T-helper 17 cell (primary cell): ENCODE data around the gene LYPD8. TPM values are rescaled to one million over a fixed set of nuclear protein-coding genes. Genes with fewer than 3 reads are reported as not detected.
A peak's percentile ranks its signal among the peaks of the same experiment; 100 is the strongest.
"Not testable (repeated sequence)": the region's sequence is repeated elsewhere in the genome, so short reads cannot be mapped to it uniquely, and the experiment has no call there.

ENCODE experiments used
- ATAC-seq: fragments of 150-1000 bp; cut with Tn5 transposase; 2 replicates; pipeline ENCODE4 v1.10.0; 2021; ENCODE audit warnings: mild to moderate bottlenecking, moderate library complexity
- DNase-seq, 3 donors: peaks; one replicate each; pipeline versions ENCODE4 v3.0.0 to v3.0.0-alpha.2; 2020 to 2021
- H3K9me3 ChIP-seq: one replicate; pipeline ENCODE4 v1.7.0; 2013; ENCODE audit warnings: low read length, mild to moderate bottlenecking; ENCODE audit not compliant: control insufficient read depth, poor library complexity, severe bottlenecking
- H3K27ac Mint-ChIP-seq: one replicate; pipeline ENCODE4 v1.8.0; 2022; ENCODE audit warnings: mild to moderate bottlenecking, moderate library complexity, mixed read lengths
- H3K27me3 Mint-ChIP-seq: one replicate; pipeline ENCODE4 v1.8.0; 2022; ENCODE audit warnings: mixed read lengths
- H3K36me3 Mint-ChIP-seq: one replicate; pipeline ENCODE4 v1.8.0; 2022; ENCODE audit warnings: low read depth, mixed read lengths
- H3K4me1 Mint-ChIP-seq: one replicate; pipeline ENCODE4 v1.8.0; 2022; ENCODE audit warnings: mild to moderate bottlenecking, mixed read lengths
- H3K4me3 Mint-ChIP-seq: one replicate; pipeline ENCODE4 v1.8.0; 2022; ENCODE audit warnings: mild to moderate bottlenecking, moderate library complexity, mixed read lengths
- total RNA-seq, 4 donors: library from RNA in 2 of 4; stranded (reverse) in 2 of 4; gene quantifications; one replicate each; pipeline ENCODE4 v1.2.3 and lab custom pipeline; 2022 to 2026

The LYPD8 gene, protein sequence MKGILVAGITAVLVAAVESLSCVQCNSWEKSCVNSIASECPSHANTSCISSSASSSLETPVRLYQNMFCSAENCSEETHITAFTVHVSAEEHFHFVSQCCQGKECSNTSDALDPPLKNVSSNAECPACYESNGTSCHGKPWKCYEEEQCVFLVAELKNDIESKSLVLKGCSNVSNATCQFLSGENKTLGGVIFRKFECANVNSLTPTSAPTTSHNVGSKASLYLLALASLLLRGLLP
- not detected for total RNA-seq
- total RNA-seq (lab: John Stamatoyannopoulos, UW), result 0 reads per million in 2 donors

DNA sequence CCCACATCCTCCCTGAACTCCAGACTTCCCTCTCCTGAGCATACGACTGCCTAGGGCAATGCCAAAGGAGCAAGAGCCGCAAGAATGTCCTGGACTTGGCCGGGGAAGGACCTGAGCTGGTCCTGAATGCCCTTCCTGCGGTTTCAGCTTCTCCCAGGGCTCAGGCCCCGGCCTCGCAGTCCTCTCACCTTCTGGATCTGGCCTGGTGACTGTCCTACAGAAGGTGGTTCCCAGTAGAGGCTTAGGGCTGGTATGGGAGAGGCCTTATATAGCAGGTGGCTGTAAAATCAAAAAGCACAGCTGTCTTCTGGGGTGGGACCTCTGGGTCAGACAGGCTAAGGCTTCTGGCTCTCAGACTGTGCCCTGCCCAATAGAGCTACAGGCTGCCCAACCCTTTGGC lies at the start of gene LYPD8:
Gene LYPD8 (minus strand): TSS at position 243 of the 400 bp plus-strand sequence. CDS start 4,678 bp downstream, outside the sequence.
- Mint-ChIP-seq H3K4me3 (no peak within 1 kb of the TSS), H3K27me3 (peaks cover 15% of the 10 kb centered on the region), H3K27ac (no peak within 1 kb of the TSS), H3K36me3 (peaks cover 2% of the 10 kb centered on the region), H3K4me1 (peaks cover 7% of the 10 kb centered on the region)
- no peaks in the 10 kb centered on the region for H3K9me3 ChIP-seq
- DNase-seq (no peak), ATAC-seq (no peak)

DNA sequence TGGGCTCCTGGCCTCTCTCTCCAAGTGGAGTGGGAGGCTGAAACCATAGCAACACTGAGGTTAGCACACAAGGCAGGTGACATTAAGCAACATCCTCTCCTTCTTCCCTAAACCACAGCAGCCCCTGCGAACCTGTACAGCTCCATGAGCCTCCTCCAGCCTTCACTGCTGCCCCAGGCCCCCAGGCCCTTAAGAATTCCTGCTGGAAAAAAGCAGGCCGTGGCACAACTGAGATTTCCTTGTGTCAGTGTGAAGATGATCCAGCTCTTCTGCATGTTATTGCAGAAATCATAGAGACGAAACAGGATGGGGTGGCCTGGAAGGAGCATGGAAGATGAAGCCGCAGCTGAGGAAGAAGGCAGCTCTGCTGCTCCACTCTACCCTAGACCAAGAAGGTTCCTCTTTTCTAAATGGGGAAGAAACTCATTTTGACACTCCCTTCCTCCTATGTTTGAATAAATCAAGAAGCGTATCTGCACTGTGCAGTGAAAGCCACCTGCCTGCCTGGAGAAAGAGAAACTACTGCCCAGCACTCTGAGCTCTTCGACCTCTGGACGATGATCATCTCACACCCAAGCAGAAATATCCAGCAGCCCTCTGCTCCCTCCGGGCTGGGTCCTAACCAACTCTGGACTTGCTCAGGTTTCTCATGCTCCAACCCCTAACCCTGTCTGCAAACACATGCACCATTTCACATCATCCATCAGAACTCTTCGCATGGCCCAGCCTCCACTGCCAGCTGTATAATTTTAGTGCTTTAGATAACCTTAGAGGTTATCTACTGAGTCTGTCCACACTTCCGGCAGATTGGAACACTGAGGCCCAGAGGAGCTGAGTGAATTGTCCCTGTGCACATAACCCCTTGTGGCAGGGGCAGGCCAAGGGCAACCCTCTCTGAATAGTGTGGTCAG lies 49.5 kb upstream of the LYPD8 start:
- no peak for DNase-seq
- Mint-ChIP-seq H3K27me3 (peaks cover 21% of the 10 kb centered on the region), H3K36me3 (peaks cover 5% of the 10 kb centered on the region), H3K4me1 (peaks cover 16% of the 10 kb centered on the region), H3K27ac (peak overlapping the region; percentile 27), H3K4me3 (no peak overlapping the region)
- ATAC-seq, result peak; percentile 76
- no peaks in the 10 kb centered on the region for H3K9me3 ChIP-seq

DNA sequence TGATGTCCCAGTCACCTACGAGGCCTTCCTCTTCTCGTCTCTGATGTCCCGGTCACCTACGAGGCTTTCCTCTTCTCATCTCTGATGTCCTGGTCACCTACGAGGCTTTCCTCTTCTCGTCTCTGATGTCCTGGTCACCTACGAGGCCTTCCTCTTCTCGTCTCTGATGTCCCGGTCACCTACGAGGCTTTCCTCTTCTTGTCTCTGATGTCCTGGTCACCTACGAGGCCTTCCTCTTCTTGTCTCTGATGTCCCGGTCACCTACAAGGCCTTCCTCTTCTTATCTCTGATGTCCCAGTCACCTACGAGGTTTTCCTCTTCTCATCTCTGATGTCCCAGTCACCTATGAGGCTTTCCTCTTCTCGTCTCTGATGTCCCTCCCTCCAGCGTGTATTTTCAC lies 47.9 kb upstream of the LYPD8 start:
- H3K9me3 ChIP-seq, H3K27ac Mint-ChIP-seq, DNase-seq, ATAC-seq, H3K36me3 Mint-ChIP-seq, H3K4me3 Mint-ChIP-seq: not testable (repeated sequence)
- peaks cover 25% of the 10 kb centered on the region for H3K27me3 Mint-ChIP-seq
- H3K4me1 Mint-ChIP-seq, result peaks cover 13% of the 10 kb centered on the region

DNA sequence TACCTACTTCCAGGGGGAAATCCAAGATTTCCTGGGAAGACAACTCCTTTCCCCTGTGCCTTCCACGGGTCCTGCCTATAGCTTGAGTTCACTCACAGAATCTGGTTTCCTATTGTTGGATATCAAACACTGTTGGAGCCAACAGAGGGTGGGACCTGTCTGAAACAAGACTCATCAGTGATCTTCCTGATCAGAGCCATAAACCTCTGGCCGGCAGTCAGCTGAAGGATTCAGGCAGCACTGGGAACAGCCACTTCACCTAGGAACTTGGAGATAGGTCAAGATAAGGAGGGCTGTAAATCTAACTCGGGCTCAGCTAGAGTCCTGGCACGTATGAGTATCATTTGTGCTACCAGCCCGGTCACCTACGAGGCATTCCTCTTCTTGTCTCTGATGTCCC lies 46.9 kb upstream of the LYPD8 start:
- Mint-ChIP-seq H3K4me1 (peaks cover 12% of the 10 kb centered on the region), H3K27ac (no peak overlapping the region), H3K4me3 (no peak overlapping the region), H3K36me3 (peaks cover 5% of the 10 kb centered on the region), H3K27me3 (peaks cover 25% of the 10 kb centered on the region)
- H3K9me3 ChIP-seq, result no peaks in the 10 kb centered on the region
- no peak for DNase-seq
- ATAC-seq, result no peak

DNA sequence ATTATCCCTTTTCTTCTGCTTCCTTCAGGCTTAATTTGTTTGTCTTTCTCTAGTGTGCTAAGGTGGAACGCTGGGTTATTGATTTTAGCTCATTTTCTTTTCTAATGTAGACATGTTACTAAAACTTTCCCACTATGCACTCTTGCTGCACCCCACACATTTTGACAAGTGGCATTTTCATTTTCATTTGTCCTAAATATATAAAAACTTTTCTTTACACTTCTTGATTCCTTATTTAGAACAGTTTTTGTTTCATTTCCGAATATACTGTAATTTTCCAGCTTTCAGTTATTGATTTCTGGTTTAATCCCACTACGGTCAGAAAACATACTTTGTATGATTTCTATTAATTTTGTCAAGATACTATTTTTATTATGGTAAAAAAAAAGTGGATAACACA lies 44.9 kb upstream of the LYPD8 start:
- peaks cover 9% of the 10 kb centered on the region for H3K4me1 Mint-ChIP-seq
- no peaks in the 10 kb centered on the region for H3K9me3 ChIP-seq
- no peak for ATAC-seq
- peaks cover 5% of the 10 kb centered on the region for H3K36me3 Mint-ChIP-seq
- H3K27ac Mint-ChIP-seq, result no peak overlapping the region
- no peak overlapping the region for H3K4me3 Mint-ChIP-seq
- no peak for DNase-seq
- H3K27me3 Mint-ChIP-seq, result peaks cover 25% of the 10 kb centered on the region

DNA sequence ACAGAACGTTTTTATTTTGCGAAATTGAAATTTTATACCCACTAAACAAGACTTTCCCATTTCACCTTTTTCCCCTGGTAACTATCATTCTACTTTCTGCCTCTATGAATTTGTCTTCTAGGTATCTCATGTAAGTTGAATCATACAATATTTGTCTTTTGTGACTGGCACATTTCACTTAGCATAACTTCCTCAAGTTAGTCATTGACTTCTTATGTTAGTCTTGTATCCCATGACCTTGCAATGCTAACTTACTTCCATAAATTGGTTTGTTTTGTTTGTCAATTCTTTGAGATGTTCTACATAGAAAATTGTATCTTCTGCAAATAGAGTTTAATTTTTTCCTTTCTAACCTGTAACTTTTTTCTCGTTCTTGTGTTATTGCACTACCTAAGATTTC lies 43.2 kb upstream of the LYPD8 start:
- peaks cover 4% of the 10 kb centered on the region for H3K36me3 Mint-ChIP-seq
- DNase-seq (no peak), ATAC-seq (no peak)
- H3K4me1 Mint-ChIP-seq, result no peaks in the 10 kb centered on the region
- peaks cover 14% of the 10 kb centered on the region for H3K27me3 Mint-ChIP-seq
- no peak overlapping the region for H3K4me3 Mint-ChIP-seq
- no peaks in the 10 kb centered on the region for H3K9me3 ChIP-seq
- H3K27ac Mint-ChIP-seq, result no peak overlapping the region

DNA sequence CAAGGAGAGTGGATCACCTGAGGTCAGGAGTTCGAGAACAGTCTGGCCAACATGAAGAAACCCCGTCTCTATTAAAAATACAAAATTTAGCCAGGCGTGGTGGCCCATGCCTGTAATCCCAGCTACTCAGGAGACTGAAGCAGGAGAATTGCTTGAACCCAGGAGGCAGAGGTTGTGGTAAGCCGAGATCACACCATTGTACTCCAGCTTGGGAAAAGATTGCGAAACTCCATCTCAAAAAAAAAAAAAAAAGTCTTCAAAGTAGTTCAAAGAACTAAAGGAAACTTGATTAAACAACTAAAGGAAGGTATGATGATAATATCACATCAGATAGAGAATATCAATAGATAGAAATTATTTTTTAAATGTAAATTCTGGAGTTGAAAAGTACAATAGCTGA lies 39.1 kb upstream of the LYPD8 start:
- not testable (repeated sequence) for H3K4me3 Mint-ChIP-seq, H3K27ac Mint-ChIP-seq, H3K36me3 Mint-ChIP-seq, ATAC-seq, DNase-seq, H3K27me3 Mint-ChIP-seq, H3K9me3 ChIP-seq, H3K4me1 Mint-ChIP-seq

DNA sequence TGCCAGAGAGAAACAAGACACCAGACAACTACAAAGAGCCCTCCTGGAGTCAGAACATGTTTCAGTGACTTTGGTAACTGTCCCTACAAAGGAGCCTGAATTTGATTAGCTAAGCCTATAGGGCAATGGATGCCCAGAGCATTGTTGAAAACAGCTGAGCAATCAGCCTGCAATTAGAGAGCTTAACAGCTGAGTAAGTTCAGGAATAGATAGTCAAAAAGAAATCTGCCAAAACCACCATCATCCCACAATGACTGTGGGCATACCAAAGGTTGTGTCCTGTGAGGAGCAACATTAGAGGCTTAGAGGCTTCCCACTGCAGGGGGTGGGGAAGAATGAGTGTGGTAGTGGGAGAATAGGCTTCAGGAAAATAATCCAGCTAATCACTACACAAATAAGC lies 38.0 kb upstream of the LYPD8 start:
- DNase-seq (no peak), ATAC-seq (no peak)
- Mint-ChIP-seq H3K27me3 (no peaks in the 10 kb centered on the region), H3K4me3 (no peak overlapping the region), H3K36me3 (no peaks in the 10 kb centered on the region), H3K4me1 (no peaks in the 10 kb centered on the region), H3K27ac (no peak overlapping the region)
- no peaks in the 10 kb centered on the region for H3K9me3 ChIP-seq

DNA sequence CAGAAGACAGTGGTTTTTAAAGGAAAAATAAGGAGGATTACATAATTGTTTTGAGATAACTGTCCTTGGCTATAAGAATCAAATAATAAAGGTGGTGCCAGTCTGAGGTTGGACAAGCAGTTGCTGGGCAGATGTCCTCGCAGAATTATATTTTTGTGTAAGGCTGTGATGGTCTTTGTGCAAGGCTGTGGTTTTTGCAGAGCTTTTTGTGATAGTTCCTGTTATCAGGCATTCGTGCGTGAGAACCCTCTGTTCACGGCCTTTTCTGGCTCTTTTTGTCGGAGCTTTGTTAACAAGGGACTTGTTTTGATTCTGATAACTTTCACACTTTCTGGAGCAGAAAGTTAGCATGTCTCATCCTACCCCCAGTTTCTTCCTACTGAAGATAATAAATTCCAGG lies 36.8 kb upstream of the LYPD8 start:
- ATAC-seq, result no peak
- H3K27ac Mint-ChIP-seq, result no peak overlapping the region
- no peaks in the 10 kb centered on the region for H3K9me3 ChIP-seq
- no peak overlapping the region for H3K4me3 Mint-ChIP-seq
- no peaks in the 10 kb centered on the region for H3K4me1 Mint-ChIP-seq
- no peaks in the 10 kb centered on the region for H3K36me3 Mint-ChIP-seq
- H3K27me3 Mint-ChIP-seq, result peaks cover 7% of the 10 kb centered on the region
- no peak for DNase-seq

DNA sequence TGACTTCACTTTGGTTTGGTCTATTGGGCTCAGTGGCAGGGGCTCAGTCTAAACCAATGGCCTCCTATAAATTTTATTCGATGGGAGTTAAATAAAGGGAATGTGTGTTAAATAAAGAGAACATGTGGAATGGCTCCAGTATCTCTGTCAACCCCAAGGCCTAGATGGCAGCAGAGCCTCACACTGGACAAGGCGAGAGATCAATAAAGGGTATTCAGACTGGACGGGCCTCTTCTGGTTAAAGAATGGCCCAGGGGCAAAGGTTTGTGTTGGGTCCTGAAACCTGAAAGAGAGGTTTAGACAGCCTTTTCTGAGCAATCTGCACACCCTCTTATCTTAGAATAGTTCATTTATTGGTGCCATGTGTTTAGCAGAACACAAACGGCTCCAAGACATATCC lies 35.5 kb upstream of the LYPD8 start:
- H3K27ac Mint-ChIP-seq, result no peak overlapping the region
- no peaks in the 10 kb centered on the region for H3K4me1 Mint-ChIP-seq
- H3K27me3 Mint-ChIP-seq, result peaks cover 17% of the 10 kb centered on the region

DNA sequence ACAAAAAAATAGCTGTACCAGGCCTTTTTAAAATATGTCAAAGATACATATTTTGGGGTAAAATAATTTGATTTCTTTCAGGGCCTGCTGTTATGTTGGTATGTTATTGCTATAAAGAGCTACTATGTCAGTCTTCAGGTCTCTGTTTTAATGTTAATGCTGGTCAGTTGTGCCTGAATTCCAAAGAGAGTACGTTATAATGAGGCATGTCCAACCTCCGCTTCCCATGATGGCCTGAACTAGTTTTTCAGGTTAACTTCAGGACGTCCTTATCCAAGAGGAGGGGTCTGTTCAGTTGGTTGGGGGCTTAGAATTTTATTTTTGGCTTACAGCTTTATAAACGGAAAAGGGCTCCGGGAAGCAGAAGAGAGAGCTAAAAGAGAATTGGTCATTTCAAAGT lies 34.9 kb upstream of the LYPD8 start:
- no peak for DNase-seq
- Mint-ChIP-seq H3K4me1 (no peaks in the 10 kb centered on the region), H3K27ac (no peak overlapping the region), H3K27me3 (peaks cover 17% of the 10 kb centered on the region), H3K36me3 (no peaks in the 10 kb centered on the region), H3K4me3 (no peak overlapping the region)
- no peaks in the 10 kb centered on the region for H3K9me3 ChIP-seq
- no peak for ATAC-seq

More for the DNA sequence above, 35.5 kb upstream of the LYPD8 start:
- no peaks in the 10 kb centered on the region for H3K9me3 ChIP-seq
- ATAC-seq (no peak), DNase-seq (no peak)
- Mint-ChIP-seq H3K4me3 (no peak overlapping the region), H3K36me3 (no peaks in the 10 kb centered on the region)

DNA sequence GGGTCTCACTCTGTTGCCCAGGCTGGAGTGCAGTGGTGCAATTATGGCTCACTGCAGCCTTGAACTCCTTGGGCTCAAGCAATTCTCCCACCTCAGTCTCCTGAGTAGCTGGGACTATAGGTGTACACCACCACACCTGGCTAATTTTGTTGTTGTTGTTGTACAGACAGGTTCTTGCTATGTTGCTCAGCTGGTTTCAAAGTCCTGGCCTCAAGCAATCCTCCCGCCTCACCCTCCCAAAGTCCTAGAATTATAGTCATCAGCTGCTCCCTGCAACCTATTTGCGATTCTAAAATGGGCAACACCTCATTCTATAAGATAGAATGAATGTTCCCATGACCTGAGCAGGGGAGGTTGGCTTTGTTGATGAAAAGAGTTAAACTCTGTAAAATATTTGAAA lies 33.8 kb upstream of the LYPD8 start:
- not testable (repeated sequence) for H3K27ac Mint-ChIP-seq, ATAC-seq, DNase-seq, H3K9me3 ChIP-seq, H3K36me3 Mint-ChIP-seq, H3K4me1 Mint-ChIP-seq, H3K4me3 Mint-ChIP-seq
- peaks cover 17% of the 10 kb centered on the region for H3K27me3 Mint-ChIP-seq

DNA sequence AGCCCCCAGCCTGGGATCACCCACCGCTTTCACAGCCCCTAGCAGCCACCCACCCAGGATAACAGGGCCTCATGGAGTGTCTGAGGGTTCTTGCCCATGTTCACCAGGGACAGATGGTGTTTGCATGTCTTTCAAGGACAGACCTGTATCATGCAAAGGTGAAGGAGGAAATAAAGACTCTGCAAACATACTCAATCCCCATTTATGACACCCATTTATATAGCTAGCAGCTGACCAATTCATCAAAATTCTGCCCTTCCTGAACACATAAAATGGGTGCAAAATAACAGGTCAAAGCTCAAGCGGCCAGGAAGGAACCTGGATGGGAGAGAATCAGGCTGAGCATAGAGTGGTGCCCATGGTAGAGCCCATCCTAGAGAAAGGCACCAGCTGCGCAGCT lies 32.8 kb upstream of the LYPD8 start:
- DNase-seq (no peak), ATAC-seq (no peak)
- no peak overlapping the region for H3K4me3 Mint-ChIP-seq
- H3K9me3 ChIP-seq, result no peaks in the 10 kb centered on the region
- H3K4me1 Mint-ChIP-seq, result no peaks in the 10 kb centered on the region
- peaks cover 27% of the 10 kb centered on the region for H3K27me3 Mint-ChIP-seq
- H3K27ac Mint-ChIP-seq, result no peak overlapping the region
- no peaks in the 10 kb centered on the region for H3K36me3 Mint-ChIP-seq
